ENCODE data around the gene NIF3L1.

NIF3L1 gene

GRCh38 chr2:200888704-200889625, at the start of gene NIF3L1, which contains the start of gene PPIL3:
TSS of gene NIF3L1 (plus strand) at chr2:200889371. CDS start at chr2:200891944, 2,573 bp downstream.
TSS of gene PPIL3 (minus strand) at chr2:200889077. CDS start at chr2:200887615, 1,462 bp downstream.
- peak; percentile 90 for DNase-seq

GRCh38 chr2:200839513-200839912, 49.7 kb upstream of the NIF3L1 start:
- no peak for DNase-seq

GRCh38 chr2:200843993-200844948, 44.9 kb upstream of the NIF3L1 start:
- no peak for DNase-seq

GRCh38 chr2:200845194-200845593, 44.0 kb upstream of the NIF3L1 start:
- no peak for DNase-seq

GRCh38 chr2:200845669-200846325, 43.4 kb upstream of the NIF3L1 start:
- no peak for DNase-seq

- no peak for DNase-seq
Observed at GRCh38 chr2:200847269-200847668, 41.9 kb upstream of the NIF3L1 start.

GRCh38 chr2:200847939-200848338, 41.2 kb upstream of the NIF3L1 start:
- DNase-seq: no peak

GRCh38 chr2:200850512-200851256, 38.5 kb upstream of the NIF3L1 start:
- DNase-seq: no peak

GRCh38 chr2:200851398-200852248, 37.5 kb upstream of the NIF3L1 start:
- no peak for DNase-seq

- DNase-seq: no peak
Observed at GRCh38 chr2:200852605-200853004, 36.6 kb upstream of the NIF3L1 start.

GRCh38 chr2:200856806-200857205, 32.4 kb upstream of the NIF3L1 start:
- DNase-seq: no peak

- no peak for DNase-seq
Observed at GRCh38 chr2:200860092-200860795, 28.9 kb upstream of the NIF3L1 start.

- DNase-seq: no peak
Observed at GRCh38 chr2:200861617-200862155, 27.5 kb upstream of the NIF3L1 start.

GRCh38 chr2:200862532-200863000, 26.6 kb upstream of the NIF3L1 start:
- no peak for DNase-seq

GRCh38 chr2:200863782-200864175, 25.4 kb upstream of the NIF3L1 start:
- no peak for DNase-seq

- DNase-seq: peak; percentile 85
Observed at GRCh38 chr2:200864176-200865034, 24.8 kb upstream of the NIF3L1 start, which contains the start of gene CLK1. TSS of gene CLK1 (minus strand) at chr2:200864658. CDS start at chr2:200861862, 2,796 bp downstream.

GRCh38 chr2:200869014-200869413, 20.2 kb upstream of the NIF3L1 start:
- no peak for DNase-seq

GRCh38 chr2:200871151-200871550, 18.0 kb upstream of the NIF3L1 start:
- DNase-seq: no peak

- DNase-seq: no peak
Observed at GRCh38 chr2:200873560-200873959, 15.6 kb upstream of the NIF3L1 start.

Measured in T1000 (cell line).